GM21528 (cell line): ENCODE data around the gene CFAP54.

Experiments
- ATAC-seq: cut with Tn5 transposase; IDR thresholded peaks from one replicate; pipeline ENCODE4 v1.9.1; 2021; ENCODE audit warnings: mild to moderate bottlenecking, moderate library complexity; ENCODE audit not compliant: unreplicated experiment, low FRiP score

Gene CFAP54

GRCh38 chr12:96912943-96913342, 423.6 kb downstream of the CFAP54 start:
- no peak for ATAC-seq

GRCh38 chr12:96919510-96920210, 430.3 kb downstream of the CFAP54 start:
- no peak for ATAC-seq
